C4-2B (cell line): ENCODE measurements around the gene CFAP161.

Experiments used
- H3K27ac ChIP-seq: fragments of 450-650 bp; 2 replicates; pipeline ENCODE4 v1.5.1; 2017
- ZFX ChIP-seq: fragments of 450-650 bp; IDR thresholded peaks from 2 replicates; pipeline ENCODE4 v1.6.1; 2017
- TF ChIP-seq, protein P1 (sequence below): fragments of 450-650 bp; conservative IDR thresholded peaks from 2 replicates; pipeline ENCODE4 v1.5.1; 2017; ENCODE audit warnings: mild to moderate bottlenecking

The CFAP161 gene

DNA sequence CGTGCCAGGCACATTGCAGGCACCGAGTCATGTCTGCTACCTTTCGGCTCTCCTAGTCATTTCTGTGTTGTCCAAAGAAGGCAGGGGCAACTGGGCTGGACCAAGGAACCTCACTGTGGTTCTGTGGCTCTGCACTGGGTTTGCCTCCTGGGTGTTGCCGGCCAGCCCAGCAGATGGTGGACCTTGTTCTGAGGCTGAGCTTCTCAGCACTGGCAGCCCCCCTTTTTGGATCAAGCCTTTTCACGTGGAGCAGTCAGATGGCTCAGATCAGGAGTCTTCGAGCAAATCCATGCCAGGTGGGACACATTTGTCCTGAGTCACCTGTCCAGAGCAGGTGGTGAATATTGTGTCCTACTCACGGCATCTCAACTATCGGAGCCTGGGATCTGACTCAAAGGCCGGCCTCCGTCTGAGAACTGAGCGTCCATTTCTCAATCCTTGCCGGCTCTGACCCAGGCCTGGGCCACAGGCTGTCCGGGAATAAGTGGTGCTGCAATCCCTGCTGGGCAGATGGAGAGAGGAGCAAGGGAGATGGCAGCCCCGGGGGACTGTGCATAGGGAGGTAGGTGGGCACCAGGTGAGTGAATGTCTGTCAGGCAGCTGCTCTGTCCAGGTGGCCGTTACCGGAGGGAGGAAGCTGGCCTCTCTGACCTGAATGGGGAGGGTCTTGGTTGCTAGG lies 62.6 kb downstream of the CFAP161 start, which contains the start of gene IL16:
Gene IL16 (plus strand): TSS at position 304 of the 679 bp plus-strand sequence. CDS start 28,521 bp downstream, outside the sequence.
- no peak for TF ChIP-seq ZFX
- TF ChIP-seq, protein P1, sequence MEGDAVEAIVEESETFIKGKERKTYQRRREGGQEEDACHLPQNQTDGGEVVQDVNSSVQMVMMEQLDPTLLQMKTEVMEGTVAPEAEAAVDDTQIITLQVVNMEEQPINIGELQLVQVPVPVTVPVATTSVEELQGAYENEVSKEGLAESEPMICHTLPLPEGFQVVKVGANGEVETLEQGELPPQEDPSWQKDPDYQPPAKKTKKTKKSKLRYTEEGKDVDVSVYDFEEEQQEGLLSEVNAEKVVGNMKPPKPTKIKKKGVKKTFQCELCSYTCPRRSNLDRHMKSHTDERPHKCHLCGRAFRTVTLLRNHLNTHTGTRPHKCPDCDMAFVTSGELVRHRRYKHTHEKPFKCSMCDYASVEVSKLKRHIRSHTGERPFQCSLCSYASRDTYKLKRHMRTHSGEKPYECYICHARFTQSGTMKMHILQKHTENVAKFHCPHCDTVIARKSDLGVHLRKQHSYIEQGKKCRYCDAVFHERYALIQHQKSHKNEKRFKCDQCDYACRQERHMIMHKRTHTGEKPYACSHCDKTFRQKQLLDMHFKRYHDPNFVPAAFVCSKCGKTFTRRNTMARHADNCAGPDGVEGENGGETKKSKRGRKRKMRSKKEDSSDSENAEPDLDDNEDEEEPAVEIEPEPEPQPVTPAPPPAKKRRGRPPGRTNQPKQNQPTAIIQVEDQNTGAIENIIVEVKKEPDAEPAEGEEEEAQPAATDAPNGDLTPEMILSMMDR: no peak
- no peak within 1 kb of the TSS for H3K27ac ChIP-seq

DNA sequence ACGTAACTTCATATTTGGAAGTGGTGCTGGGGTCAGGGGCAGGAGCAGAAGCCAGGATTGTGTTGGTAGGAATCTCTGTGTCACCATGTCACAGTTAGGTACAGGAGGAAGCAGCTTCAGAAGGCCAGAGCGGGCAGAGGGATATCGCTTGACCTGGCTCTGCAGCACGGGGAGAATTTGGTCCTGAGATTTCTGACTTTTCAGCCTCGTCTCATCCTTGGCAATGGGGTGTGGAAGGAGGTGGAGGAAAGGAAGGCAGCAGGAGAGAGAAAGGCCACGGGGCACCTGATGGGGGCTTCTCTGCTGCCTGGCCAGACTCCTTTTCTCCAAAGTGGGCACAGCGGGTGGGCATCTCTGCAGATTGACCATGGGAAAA lies 63.2 kb downstream of the CFAP161 start:
- H3K27ac ChIP-seq: no peak overlapping the region
- TF ChIP-seq, protein P1: no peak

DNA sequence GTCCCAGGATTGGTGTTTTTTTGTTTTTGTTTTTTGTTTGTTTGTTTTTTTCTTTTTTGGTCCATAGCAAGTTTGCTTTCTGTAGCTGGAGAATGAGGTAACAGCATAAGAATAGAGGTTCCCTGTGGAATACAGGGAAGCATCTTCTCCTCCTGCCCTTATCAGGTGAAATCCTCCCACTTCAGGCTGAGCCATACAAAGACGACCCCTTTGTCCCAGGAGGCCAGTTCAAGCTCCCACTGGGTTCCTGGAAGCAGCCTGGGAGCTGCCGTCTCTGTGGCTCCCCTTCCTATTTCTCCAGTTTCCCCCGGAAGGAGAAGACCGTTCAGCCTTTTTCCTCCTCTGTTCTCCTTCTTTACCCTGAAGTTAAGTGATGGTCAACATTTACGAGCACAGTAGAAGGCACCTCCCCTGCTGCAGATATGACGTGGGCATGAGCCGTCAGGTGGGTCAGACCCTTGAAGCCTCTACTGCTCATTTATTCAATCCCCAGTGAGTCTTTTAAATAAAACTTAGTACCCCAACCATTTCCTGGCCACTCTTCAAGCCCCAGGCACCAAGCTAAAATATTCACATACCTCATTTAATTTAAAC lies 63.7 kb downstream of the CFAP161 start:
- no peak overlapping the region for H3K27ac ChIP-seq
- TF ChIP-seq, protein P1: no peak
- no peak for TF ChIP-seq ZFX
